ENCODE results near the gene CNIH2. TPM values are rescaled to one million over a fixed set of nuclear protein-coding genes. Genes with fewer than 3 reads are reported as not detected.
A peak's percentile ranks its signal among the peaks of the same experiment; 100 is the strongest.

Gene CNIH2
- total and polyA plus RNA-seq, 2 of the 13 experiments (the other 11 are each of a cell fraction or from before 2014, with no cell fraction given) = 0.60 to 0.69 TPM

DNA sequence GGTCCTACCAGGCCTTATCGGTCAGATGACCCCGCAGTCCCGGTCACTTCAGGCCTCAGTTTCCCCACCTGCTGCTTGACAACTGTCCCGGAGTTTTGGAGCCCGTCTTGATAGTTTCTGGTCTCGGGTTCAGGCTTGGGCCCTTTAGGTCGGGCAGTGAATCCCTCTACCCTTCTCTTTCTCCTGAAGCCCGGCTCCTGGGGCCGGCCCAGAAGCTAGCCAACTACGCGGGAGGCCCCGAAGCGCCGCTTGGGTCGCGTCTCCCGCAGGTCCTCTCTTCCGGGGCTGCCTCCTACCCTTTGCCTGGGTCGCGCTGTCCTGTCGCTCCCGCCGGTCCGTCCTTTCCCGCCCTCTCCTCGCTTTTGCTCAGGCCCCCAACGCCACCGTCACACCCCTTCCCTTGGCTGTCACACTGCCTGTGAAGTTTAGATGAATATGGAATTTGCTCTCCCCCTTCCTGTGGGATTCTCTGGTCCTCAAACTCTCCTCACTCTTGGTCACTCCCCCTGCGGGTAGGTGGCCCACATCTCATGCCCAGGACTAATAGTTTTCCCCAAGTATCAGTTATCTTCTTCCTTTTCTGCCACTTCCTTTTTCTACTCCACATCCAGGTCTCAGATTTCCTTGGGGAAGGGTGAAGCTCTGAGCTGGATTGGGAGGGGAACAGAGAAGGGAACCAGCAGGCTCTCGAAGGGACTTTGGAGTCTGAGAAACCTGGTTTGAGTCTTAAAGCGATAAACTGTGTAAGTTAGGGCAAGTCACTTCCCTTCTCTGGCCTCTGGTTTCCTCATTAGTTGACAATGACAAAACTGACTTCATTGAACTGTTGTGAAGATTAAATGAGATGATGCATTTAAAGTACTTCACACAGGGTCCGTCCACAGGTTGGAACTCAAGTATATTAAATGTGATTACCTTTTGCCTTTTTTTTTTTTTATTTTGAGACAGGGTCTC is 8.7 kb upstream of the CNIH2 start (continued):
- TF ChIP-seq ZNF687 (CRISPR knock-in tag; IDR thresholded peaks at IDR 0.05) = peak; percentile 36; the same call in 1 of the 2 replicates
- TF ChIP-seq BRD4 (CRISPR knock-in tag; IDR thresholded peaks at IDR 0.05) = 0 out of 2 replicates have a peak, but pooled peaks have one; percentile 54
- TF ChIP-seq ZNF224 (CRISPR knock-in tag; IDR thresholded peaks at IDR 0.05) = 0 out of 2 replicates have a peak, but pooled peaks have one; percentile 70
- TF ChIP-seq, protein P1, sequence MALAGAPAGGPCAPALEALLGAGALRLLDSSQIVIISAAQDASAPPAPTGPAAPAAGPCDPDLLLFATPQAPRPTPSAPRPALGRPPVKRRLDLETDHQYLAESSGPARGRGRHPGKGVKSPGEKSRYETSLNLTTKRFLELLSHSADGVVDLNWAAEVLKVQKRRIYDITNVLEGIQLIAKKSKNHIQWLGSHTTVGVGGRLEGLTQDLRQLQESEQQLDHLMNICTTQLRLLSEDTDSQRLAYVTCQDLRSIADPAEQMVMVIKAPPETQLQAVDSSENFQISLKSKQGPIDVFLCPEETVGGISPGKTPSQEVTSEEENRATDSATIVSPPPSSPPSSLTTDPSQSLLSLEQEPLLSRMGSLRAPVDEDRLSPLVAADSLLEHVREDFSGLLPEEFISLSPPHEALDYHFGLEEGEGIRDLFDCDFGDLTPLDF (CRISPR knock-in tag; IDR thresholded peaks at IDR 0.05) = 0 out of 2 replicates have a peak, but pooled peaks have one; percentile 25
- 0 out of 2 replicates have a peak, but pooled peaks have one; percentile 20 for TF ChIP-seq ZNF776 (CRISPR knock-in tag; IDR thresholded peaks at IDR 0.05)
- TF ChIP-seq DPF2 (CRISPR knock-in tag; IDR thresholded peaks at IDR 0.05; ENCODE audit: borderline replicate concordance, low read depth) = no peak
- peak; percentile 53; the same call in 1 of the 2 replicates for TF ChIP-seq KLF15 (CRISPR knock-in tag; IDR thresholded peaks at IDR 0.05; ENCODE audit: borderline replicate concordance)
- peak; percentile 41; the same call in 1 of the 2 replicates for TF ChIP-seq SNAI1 (CRISPR knock-in tag; IDR thresholded peaks at IDR 0.05; ENCODE audit: borderline replicate concordance)
- no peak for TF ChIP-seq ZSCAN31 (CRISPR knock-in tag; IDR thresholded peaks at IDR 0.05; ENCODE audit: low read depth)
- TF ChIP-seq CHD4 (IDR thresholded peaks at IDR 0.05; ENCODE audit: borderline replicate concordance, low read length) = 0 out of 2 replicates have a peak, but pooled peaks have one; percentile 50
- no peak for TF ChIP-seq ZNF768 (CRISPR knock-in tag; IDR thresholded peaks at IDR 0.05)
- TF ChIP-seq HNF4G (IDR thresholded peaks at IDR 0.05; ENCODE audit: borderline replicate concordance, low read depth, low read length) = no peak
- 0 out of 2 replicates have a peak, but pooled peaks have one; percentile 19 for TF ChIP-seq HNF4G (CRISPR knock-in tag; IDR thresholded peaks at IDR 0.05; ENCODE audit: borderline replicate concordance, low read depth)
- peak; percentile 58; the same call in 1 of the 2 replicates for TF ChIP-seq PHF20 (CRISPR knock-in tag; IDR thresholded peaks at IDR 0.05)
- TF ChIP-seq SMC3 (IDR thresholded peaks at IDR 0.05; ENCODE audit: low read length) = 0 out of 2 replicates have a peak, but pooled peaks have one; percentile 11
- TF ChIP-seq, protein P2, sequence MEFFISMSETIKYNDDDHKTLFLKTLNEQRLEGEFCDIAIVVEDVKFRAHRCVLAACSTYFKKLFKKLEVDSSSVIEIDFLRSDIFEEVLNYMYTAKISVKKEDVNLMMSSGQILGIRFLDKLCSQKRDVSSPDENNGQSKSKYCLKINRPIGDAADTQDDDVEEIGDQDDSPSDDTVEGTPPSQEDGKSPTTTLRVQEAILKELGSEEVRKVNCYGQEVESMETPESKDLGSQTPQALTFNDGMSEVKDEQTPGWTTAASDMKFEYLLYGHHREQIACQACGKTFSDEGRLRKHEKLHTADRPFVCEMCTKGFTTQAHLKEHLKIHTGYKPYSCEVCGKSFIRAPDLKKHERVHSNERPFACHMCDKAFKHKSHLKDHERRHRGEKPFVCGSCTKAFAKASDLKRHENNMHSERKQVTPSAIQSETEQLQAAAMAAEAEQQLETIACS (CRISPR knock-in tag; IDR thresholded peaks at IDR 0.05) = no peak
- peak; percentile 40; the same call in 1 of the 2 replicates for TF ChIP-seq ZNF280B (CRISPR knock-in tag; IDR thresholded peaks at IDR 0.05; ENCODE audit: borderline replicate concordance)

Data from HepG2 (cell line).